HepG2 (cell line): ENCODE measurements around the gene PLET1. TPM values are rescaled to one million over a fixed set of nuclear protein-coding genes. Genes with fewer than 3 reads are reported as not detected.

ENCODE experiments used
- ATAC-seq: fragments of 200-7000 bp; cut with Tn5 transposase; 3 replicates; pipeline ENCODE4 v1.9.1; 2020; ENCODE audit warnings: mild to moderate bottlenecking, moderate library complexity
- BruUV-seq: library from RNA; stranded (reverse); fragments of 400-500 nt; replicated peaks from 2 replicates; lab custom pipeline; 2021; lab: Mats Ljungman, UMichigan
- CTCF ChIA-PET: fragments of 300-600 bp; formaldehyde crosslinking; extraction: SDS; loops from one replicate; lab custom pipeline; 2021; ENCODE audit warnings: low total read pairs, inconsistent platforms, low intra/inter-chr PET ratio; lab: Yijun Ruan, JAX
- POLR2A ChIA-PET: fragments of 350-600 bp; sonication (Branson Sonifier 250); formaldehyde crosslinking; loops from one replicate; lab custom pipeline; 2020; ENCODE audit warnings: antibody characterized with exemption, inconsistent platforms; lab: Yijun Ruan, JAX
- DNase-seq: peaks from one replicate; pipeline ENCODE4 v3.0.0-alpha.2; 2015; ENCODE audit warnings: low spot score
- FAIRE-seq: peaks from 3 replicates; lab custom pipeline; 2011; peaks lifted over from hg19 to GRCh38; lab: Jason Lieb, UNC
- H2AFZ ChIP-seq: one replicate; pipeline ENCODE4 v1.6.1; 2011; ENCODE audit warnings: low read length, inconsistent platforms
- H3K27ac ChIP-seq: fragments of 300-600 bp; 3 replicates; pipeline ENCODE4 v1.8.0; 2011; ENCODE audit warnings: mixed run types, mild to moderate bottlenecking, mixed read lengths, low read length, inconsistent platforms; ENCODE audit not compliant: insufficient read depth; ENCODE audit errors: extremely low read length
- H3K27me3 ChIP-seq, 2 experiments: fragments of 200-600 bp in 1 of 2; 2 replicates in 1 of 2; 3 replicates in 1 of 2; pipeline versions ENCODE4 v1.6.0 to v1.8.0; 2011; ENCODE audit warnings: low read length in 2 of 2, mild to moderate bottlenecking in 2 of 2, moderate library complexity in 2 of 2, inconsistent platforms in 1 of 2; ENCODE audit not compliant: insufficient read depth in 2 of 2, control insufficient read depth in 1 of 2
- H3K36me3 ChIP-seq, 2 experiments: fragments of 200-600 bp in 1 of 2; replicated peaks in 1 of 2; 2 replicates in 1 of 2; 3 replicates in 1 of 2; pipeline versions ENCODE4 v1.5.1 to v1.8.0; 2011; ENCODE audit warnings: low read length in 2 of 2, inconsistent platforms in 1 of 2; ENCODE audit not compliant: insufficient read depth in 2 of 2, control insufficient read depth in 1 of 2
- H3K4me1 ChIP-seq: 2 replicates; pipeline ENCODE4 v1.5.1; 2012; ENCODE audit warnings: low read length, inconsistent platforms; ENCODE audit not compliant: insufficient read depth
- H3K4me2 ChIP-seq: 2 replicates; pipeline ENCODE4 v1.6.0; 2011; ENCODE audit warnings: low read depth, low read length, inconsistent platforms
- H3K4me3 ChIP-seq, 3 experiments: fragments of 200-600 bp in 1 of 3; sonication (generic), shearing (Covaris generic) in 1 of 3; replicated peaks in 1 of 3; 2 replicates each; pipeline ENCODE4 v1.5.1; 2011 to 2016; ENCODE audit warnings: low read length in 3 of 3, inconsistent platforms in 2 of 3, low read depth in 2 of 3, mild to moderate bottlenecking in 2 of 3, control low read depth in 1 of 3, mixed read lengths in 1 of 3; ENCODE audit not compliant: insufficient read depth in 1 of 3
- H3K79me2 ChIP-seq: one replicate; pipeline ENCODE4 v1.6.1; 2011; ENCODE audit warnings: low read length, inconsistent platforms; ENCODE audit not compliant: insufficient read depth
- H3K9ac ChIP-seq: 2 replicates; pipeline ENCODE4 v1.6.0; 2011; ENCODE audit warnings: mild to moderate bottlenecking, low read depth, low read length, inconsistent platforms; ENCODE audit not compliant: insufficient read depth
- H3K9me3 ChIP-seq: 2 replicates; pipeline ENCODE4 v1.5.1; 2012; ENCODE audit warnings: mild to moderate bottlenecking, low read length
- H4K20me1 ChIP-seq: 2 replicates; pipeline ENCODE4 v1.6.0; 2011; ENCODE audit warnings: inconsistent platforms, mild to moderate bottlenecking, low read length, moderate library complexity; ENCODE audit not compliant: insufficient read depth
- ARNTL ChIP-seq: sonication (generic); formaldehyde crosslinking; IDR thresholded peaks from 2 replicates; pipeline ENCODE4 v1.4.0; 2020; ENCODE audit warnings: mild to moderate bottlenecking, missing genetic modification reagents
- FOXJ3 ChIP-seq: sonication (generic); formaldehyde crosslinking; IDR thresholded peaks from 2 replicates; pipeline ENCODE4 v1.4.0; 2020; ENCODE audit warnings: missing genetic modification reagents, mild to moderate bottlenecking, borderline replicate concordance
- GATAD1 ChIP-seq: IDR thresholded peaks from 2 replicates; pipeline ENCODE4 v1.6.1; 2016; ENCODE audit warnings: missing genetic modification reagents, missing compliant biosample characterization
- KMT2B ChIP-seq: IDR thresholded peaks from 2 replicates; pipeline ENCODE4 v1.6.1; 2016; ENCODE audit warnings: missing genetic modification reagents, missing compliant biosample characterization
- MEIS1 ChIP-seq: sonication (generic); formaldehyde crosslinking; IDR thresholded peaks from 2 replicates; pipeline ENCODE4 v1.9.0; 2021; ENCODE audit warnings: mild to moderate bottlenecking, missing genetic modification reagents, moderate library complexity, borderline replicate concordance
- RNF2 ChIP-seq: fragments of 450-650 bp; conservative IDR thresholded peaks from 2 replicates; pipeline ENCODE4 v1.6.1; 2016; ENCODE audit warnings: low read depth
- ZBTB3 ChIP-seq: sonication (generic); formaldehyde crosslinking; IDR thresholded peaks from 2 replicates; pipeline ENCODE4 v1.4.0; 2020; ENCODE audit warnings: low read depth, mild to moderate bottlenecking, moderate library complexity, missing genetic modification reagents, borderline replicate concordance
- ZHX2 ChIP-seq, 2 experiments: sonication (generic) in 1 of 2; formaldehyde crosslinking in 1 of 2; IDR thresholded peaks; 2 replicates each; pipeline versions ENCODE4 v1.6.1 to v1.9.0; 2014 to 2022; ENCODE audit warnings: antibody characterized with exemption in 1 of 2, borderline replicate concordance in 1 of 2, inconsistent platforms in 1 of 2, low read depth in 1 of 2, missing genetic modification reagents in 1 of 2
- ZNF552 ChIP-seq: sonication (generic); formaldehyde crosslinking; IDR thresholded peaks from 2 replicates; pipeline ENCODE4 v1.9.0; 2022; ENCODE audit warnings: missing genetic modification reagents, mild to moderate bottlenecking, borderline replicate concordance
- ZNF703 ChIP-seq: sonication (generic); formaldehyde crosslinking; IDR thresholded peaks from 2 replicates; pipeline ENCODE4 v1.5.1; 2020; ENCODE audit warnings: missing genetic modification reagents, mild to moderate bottlenecking, moderate library complexity, borderline replicate concordance
- WGBS: methylation state at CpG from one replicate; pipeline ENCODE4 v1.1.6; 2017; ENCODE audit warnings: low lambda C conversion rate; 5-methylcytosine and 5-hydroxymethylcytosine counted together
- in situ Hi-C: cut with HindIII; loops from 2 replicates; pipeline ENCODE4 v1.10.0; 2017; ENCODE audit warnings: low pct_unique_long_range_greater_than_20kb; ENCODE audit not compliant: extremely low pct_ligation_motif_present
- intact Hi-C: fragments of 100-400 bp; cut with micrococcal nuclease; formaldehyde crosslinking; loops from one replicate; pipeline ENCODE4 v1.10.0; 2022; ENCODE audit not compliant: unreplicated experiment
- polyA plus RNA-seq, 8 experiments: library from polyadenylated mRNA; depleted of rRNA in 3 of 8; stranded (reverse) in 7 of 8; unstranded in 1 of 8; fragments of >200 nt; fragmentation: Illumina TruSeq in 4 of 8; extraction: Trizol in 4 of 8; gene quantifications; 2 replicates each; pipeline versions ENCODE4 v1.2.1 to v1.2.3, GENCODE V29; 2011 to 2016; ENCODE audit warnings: low read depth in 4 of 8, missing spikeins in 1 of 8, mixed read lengths in 1 of 8; ENCODE audit not compliant: insufficient read depth in 1 of 8
- total RNA-seq, 5 experiments: library from RNA; depleted of rRNA; stranded (reverse); fragments of >200 nt; fragmentation: Illumina TruSeq; extraction: Trizol; gene quantifications; 2 replicates each; pipeline ENCODE4 v1.2.3, GENCODE V29; 2016; ENCODE audit warnings: low read depth in 1 of 5
- TF ChIP-seq, protein P1 (sequence below): fragments of 450-650 bp; IDR thresholded peaks from 2 replicates; pipeline ENCODE4 v1.6.1; 2017; ENCODE audit warnings: mild to moderate bottlenecking
- TF ChIP-seq, protein P2 (sequence below): sonication (generic); formaldehyde crosslinking; IDR thresholded peaks from 2 replicates; pipeline ENCODE4 v1.8.1; 2022; ENCODE audit warnings: mild to moderate bottlenecking, missing genetic modification reagents

PLET1 gene
- total and polyA plus RNA-seq, 2 of the 13 experiments (the other 11 are each of a cell fraction or from before 2014, with no cell fraction given): not detected

- TF ChIP-seq, protein P1, sequence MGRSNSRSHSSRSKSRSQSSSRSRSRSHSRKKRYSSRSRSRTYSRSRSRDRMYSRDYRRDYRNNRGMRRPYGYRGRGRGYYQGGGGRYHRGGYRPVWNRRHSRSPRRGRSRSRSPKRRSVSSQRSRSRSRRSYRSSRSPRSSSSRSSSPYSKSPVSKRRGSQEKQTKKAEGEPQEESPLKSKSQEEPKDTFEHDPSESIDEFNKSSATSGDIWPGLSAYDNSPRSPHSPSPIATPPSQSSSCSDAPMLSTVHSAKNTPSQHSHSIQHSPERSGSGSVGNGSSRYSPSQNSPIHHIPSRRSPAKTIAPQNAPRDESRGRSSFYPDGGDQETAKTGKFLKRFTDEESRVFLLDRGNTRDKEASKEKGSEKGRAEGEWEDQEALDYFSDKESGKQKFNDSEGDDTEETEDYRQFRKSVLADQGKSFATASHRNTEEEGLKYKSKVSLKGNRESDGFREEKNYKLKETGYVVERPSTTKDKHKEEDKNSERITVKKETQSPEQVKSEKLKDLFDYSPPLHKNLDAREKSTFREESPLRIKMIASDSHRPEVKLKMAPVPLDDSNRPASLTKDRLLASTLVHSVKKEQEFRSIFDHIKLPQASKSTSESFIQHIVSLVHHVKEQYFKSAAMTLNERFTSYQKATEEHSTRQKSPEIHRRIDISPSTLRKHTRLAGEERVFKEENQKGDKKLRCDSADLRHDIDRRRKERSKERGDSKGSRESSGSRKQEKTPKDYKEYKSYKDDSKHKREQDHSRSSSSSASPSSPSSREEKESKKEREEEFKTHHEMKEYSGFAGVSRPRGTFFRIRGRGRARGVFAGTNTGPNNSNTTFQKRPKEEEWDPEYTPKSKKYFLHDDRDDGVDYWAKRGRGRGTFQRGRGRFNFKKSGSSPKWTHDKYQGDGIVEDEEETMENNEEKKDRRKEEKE: no peak
- TF ChIP-seq GATAD1 (CRISPR knock-in tag) (no peak), ZBTB3 (CRISPR knock-in tag) (no peak), FOXJ3 (CRISPR knock-in tag) (no peak), ZNF703 (CRISPR knock-in tag) (no peak)
These were observed 48.0 kb downstream of the PLET1 start (continued) for GRCh38 chr11:112212710-112213109.

- no TSS peak for BruUV-seq
- no peaks in the 10 kb centered on the region for H3K79me2 ChIP-seq
- peaks cover 11% of the 10 kb centered on the region for H3K4me1 ChIP-seq
- ChIA-PET POLR2A (no interaction called here), CTCF (no interaction called here)
- no peak overlapping the region for H3K4me3 ChIP-seq
- H4K20me1 ChIP-seq: no peaks in the 10 kb centered on the region
- H3K9me3 ChIP-seq: no peaks in the 10 kb centered on the region
- in situ Hi-C loops (loop anchor here (10.0 kb wide), 1 partner anchor 343 kb away; no protein-coding TSS in a partner anchor), intact Hi-C loops (loop anchor here (10.0 kb wide), 1 partner anchor 1073 kb away; no protein-coding TSS in a partner anchor)
- H3K36me3 ChIP-seq: no peaks in the 10 kb centered on the region
- no peaks in the 10 kb centered on the region for H3K27me3 ChIP-seq
- no peak for DNase-seq
- no peak overlapping the region for H3K9ac ChIP-seq
- WGBS: 83% methylated on average over 3 of the region's 3 CpGs
- H3K4me2 ChIP-seq: no peak overlapping the region
- no peak overlapping the region for H3K27ac ChIP-seq
- ATAC-seq: no peak
- FAIRE-seq: no peak
- no peak overlapping the region for H2AFZ ChIP-seq
- TF ChIP-seq ARNTL (CRISPR knock-in tag): no peak
- TF ChIP-seq MEIS1 (CRISPR knock-in tag): no peak
- TF ChIP-seq ZNF552 (CRISPR knock-in tag): no peak
- TF ChIP-seq ZHX2 (IDR thresholded peaks at IDR 0.05; ENCODE audit: low read depth): no peak
- TF ChIP-seq ZHX2 (CRISPR knock-in tag; IDR thresholded peaks at IDR 0.05; ENCODE audit: borderline replicate concordance): no peak
- no peak for TF ChIP-seq KMT2B
- no peak for TF ChIP-seq RNF2
- TF ChIP-seq, protein P2, sequence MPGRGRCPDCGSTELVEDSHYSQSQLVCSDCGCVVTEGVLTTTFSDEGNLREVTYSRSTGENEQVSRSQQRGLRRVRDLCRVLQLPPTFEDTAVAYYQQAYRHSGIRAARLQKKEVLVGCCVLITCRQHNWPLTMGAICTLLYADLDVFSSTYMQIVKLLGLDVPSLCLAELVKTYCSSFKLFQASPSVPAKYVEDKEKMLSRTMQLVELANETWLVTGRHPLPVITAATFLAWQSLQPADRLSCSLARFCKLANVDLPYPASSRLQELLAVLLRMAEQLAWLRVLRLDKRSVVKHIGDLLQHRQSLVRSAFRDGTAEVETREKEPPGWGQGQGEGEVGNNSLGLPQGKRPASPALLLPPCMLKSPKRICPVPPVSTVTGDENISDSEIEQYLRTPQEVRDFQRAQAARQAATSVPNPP (CRISPR knock-in tag): no peak
These were observed 48.4 kb downstream of the PLET1 start for GRCh38 chr11:112212290-112212689.
